K562 (cell line): ENCODE measurements around the gene CREB3L2. TPM values are rescaled to one million over a fixed set of nuclear protein-coding genes. Genes with fewer than 3 reads are reported as not detected.

ENCODE experiments used
- BRF2 ChIP-seq: IDR thresholded peaks from 3 replicates; pipeline ENCODE4 v1.6.1; 2011; ENCODE audit warnings: borderline replicate concordance, mild to moderate bottlenecking; ENCODE audit not compliant: insufficient read length, insufficient read depth
- CBX1 ChIP-seq: sonication (generic); IDR thresholded peaks from 2 replicates; pipeline ENCODE4 v1.6.1; 2016; ENCODE audit warnings: antibody characterized with exemption, low read depth, mild to moderate bottlenecking
- CREB3L1 ChIP-seq: fragments of 450-650 bp; IDR thresholded peaks from 2 replicates; pipeline ENCODE4 v1.6.1; 2014; ENCODE audit warnings: low read depth, mild to moderate bottlenecking, moderate library complexity, borderline replicate concordance
- HMG20B ChIP-seq: fragments of 250-450 bp; sonication (Bioruptor Pico); IDR thresholded peaks from 2 replicates; pipeline ENCODE4 v1.5.0; 2021; ENCODE audit warnings: mild to moderate bottlenecking
- MXD1 ChIP-seq: fragments of 250-450 bp; sonication (Bioruptor Pico); IDR thresholded peaks from 2 replicates; pipeline ENCODE4 v1.8.0; 2021; ENCODE audit warnings: borderline replicate concordance, mild to moderate bottlenecking, moderate library complexity; ENCODE audit not compliant: poor library complexity, severe bottlenecking
- NFE2 ChIP-seq: IDR thresholded peaks from 2 replicates; pipeline ENCODE4 v1.6.1; 2014; ENCODE audit warnings: antibody characterized with exemption, low read depth
- NRF1 ChIP-seq, 2 experiments: fragments of 450-650 bp; IDR thresholded peaks in 1 of 2; conservative IDR thresholded peaks in 1 of 2; 2 replicates each; pipeline ENCODE4 v1.6.1; 2014; ENCODE audit warnings: mild to moderate bottlenecking in 2 of 2
- POLR2B ChIP-seq: fragments of 450-650 bp; IDR thresholded peaks from 2 replicates; pipeline ENCODE4 v1.6.1; 2018; ENCODE audit warnings: low read depth; ENCODE audit not compliant: partially characterized antibody
- RBM17 ChIP-seq: fragments of 200-400 bp; formaldehyde crosslinking; IDR thresholded peaks from 2 replicates; pipeline ENCODE4 v1.6.1; 2017; ENCODE audit warnings: low read depth, mild to moderate bottlenecking, low read length, borderline replicate concordance
- SPI1 ChIP-seq: IDR thresholded peaks from 2 replicates; pipeline ENCODE4 v1.6.1; 2011; ENCODE audit warnings: low read depth, low read length, control low read depth, borderline replicate concordance
- TCF7 ChIP-seq: sonication (generic); IDR thresholded peaks from 2 replicates; pipeline ENCODE4 v1.6.1; 2016; ENCODE audit warnings: antibody characterized with exemption, borderline replicate concordance
- TCFL5 ChIP-seq: fragments of 250-450 bp; sonication (Bioruptor Pico); conservative IDR thresholded peaks from 2 replicates; pipeline ENCODE4 v1.6.1; 2021; ENCODE audit warnings: mild to moderate bottlenecking, moderate library complexity, matching md5 sums
- ZNF121 ChIP-seq: sonication (generic); formaldehyde crosslinking; conservative IDR thresholded peaks from 2 replicates; pipeline ENCODE4 v1.8.0; 2022; ENCODE audit warnings: missing genetic modification reagents
- ZNF707 ChIP-seq: fragments of 250-450 bp; sonication (Bioruptor Pico); conservative IDR thresholded peaks from 2 replicates; pipeline ENCODE4 v1.8.0; 2022; ENCODE audit warnings: inconsistent platforms, mild to moderate bottlenecking, moderate library complexity
- polyA plus RNA-seq, 8 experiments: library from polyadenylated mRNA; depleted of rRNA in 4 of 8; stranded (reverse) in 5 of 8; unstranded in 3 of 8; fragments of >200 nt; fragmentation: Nextera tagmentation in 2 of 8; fragmentation: Illumina TruSeq in 1 of 8; extraction: Ambion mirVana in 2 of 8; extraction: Trizol in 1 of 8; gene quantifications; 2 replicates each; pipeline versions ENCODE4 v1.2.1 to v1.2.3, GENCODE V29; 2011 to 2014; ENCODE audit warnings: inconsistent platforms in 1 of 8, missing spikeins in 1 of 8
- total RNA-seq, 7 experiments: library from RNA; depleted of rRNA in 6 of 7; stranded (reverse); fragments of >200 nt in 6 of 7; fragmentation: Illumina TruSeq in 2 of 7; extraction: Trizol in 2 of 7; gene quantifications; 2 replicates each; pipeline versions ENCODE4 v1.2.1 to v1.2.3, GENCODE V29; 2011 to 2021; ENCODE audit warnings: low replicate concordance in 1 of 7

CREB3L2 gene
- total and polyA plus RNA-seq, 9 of the 15 experiments (the other 6 are each of a cell fraction or from before 2014, with no cell fraction given): 7.1 to 45.6 (median 15.8) TPM

- TF ChIP-seq RBM17 (no peak), TCFL5 (no peak), NFE2 (peak; percentile 55), HMG20B (CRISPR knock-in tag) (no peak), ZNF121 (CRISPR knock-in tag) (no peak), BRF2 (no peak), CBX1 (no peak), ZNF707 (CRISPR knock-in tag) (no peak), TCF7 (no peak), SPI1 (no peak), POLR2B (no peak), CREB3L1 (no peak), MXD1 (no peak), NRF1 (conservative IDR thresholded peaks at IDR 0.05 in 1 of 2, IDR thresholded peaks at IDR 0.05 in 1 of 2) (no peak)
Measured at GRCh38 chr7:138044897-138045296, 43.0 kb upstream of the CREB3L2 start (continued).
